K562 (cell line): ENCODE measurements around the gene URM1. TPM values are rescaled to one million over a fixed set of nuclear protein-coding genes. Genes with fewer than 3 reads are reported as not detected.
A peak's percentile ranks its signal among the peaks of the same experiment; 100 is the strongest.

ENCODE experiments used
- FOXA3 ChIP-seq, 2 experiments: fragments of 450-650 bp in 1 of 2; sonication (generic) in 1 of 2; formaldehyde crosslinking; IDR thresholded peaks in 1 of 2; conservative IDR thresholded peaks in 1 of 2; 2 replicates each; pipeline versions ENCODE4 v1.4.0 to v1.8.0; 2020 to 2022; ENCODE audit warnings: mild to moderate bottlenecking in 2 of 2, missing genetic modification reagents in 1 of 2
- RBFOX2 ChIP-seq: fragments of 200-400 bp; formaldehyde crosslinking; IDR thresholded peaks from 2 replicates; pipeline ENCODE4 v1.6.1; 2017; ENCODE audit warnings: low read depth, mild to moderate bottlenecking, low read length, moderate library complexity
- SIN3B ChIP-seq: fragments of 450-650 bp; IDR thresholded peaks from 2 replicates; pipeline ENCODE4 v1.6.1; 2017; ENCODE audit warnings: low read depth, mild to moderate bottlenecking, moderate library complexity
- TOE1 ChIP-seq, 2 experiments: fragments of 450-650 bp in 1 of 2; sonication (generic) in 1 of 2; formaldehyde crosslinking in 1 of 2; IDR thresholded peaks; 2 replicates each; pipeline versions ENCODE4 v1.7.1 to v1.8.0; 2016 to 2022; ENCODE audit warnings: borderline replicate concordance in 2 of 2, mild to moderate bottlenecking in 2 of 2, antibody characterized with exemption in 1 of 2, inconsistent platforms in 1 of 2, low read depth in 1 of 2, missing genetic modification reagents in 1 of 2, moderate library complexity in 1 of 2
- ZFP36 ChIP-seq: fragments of 150-350 bp; IDR thresholded peaks from 2 replicates; pipeline ENCODE4 v1.6.1; 2018; ENCODE audit warnings: low read length, low read depth; ENCODE audit not compliant: partially characterized antibody
- ZNF668 ChIP-seq: fragments of 250-450 bp; sonication (Bioruptor Pico); IDR thresholded peaks from 2 replicates; pipeline ENCODE4 v1.8.0; 2022; ENCODE audit warnings: mild to moderate bottlenecking, inconsistent platforms
- polyA plus RNA-seq, 8 experiments: library from polyadenylated mRNA; depleted of rRNA in 4 of 8; stranded (reverse) in 5 of 8; unstranded in 3 of 8; fragments of >200 nt; fragmentation: Nextera tagmentation in 2 of 8; fragmentation: Illumina TruSeq in 1 of 8; extraction: Ambion mirVana in 2 of 8; extraction: Trizol in 1 of 8; gene quantifications; 2 replicates each; pipeline versions ENCODE4 v1.2.1 to v1.2.3, GENCODE V29; 2011 to 2014; ENCODE audit warnings: inconsistent platforms in 1 of 8, missing spikeins in 1 of 8
- total RNA-seq, 7 experiments: library from RNA; depleted of rRNA in 6 of 7; stranded (reverse); fragments of >200 nt in 6 of 7; fragmentation: Illumina TruSeq in 2 of 7; extraction: Trizol in 2 of 7; gene quantifications; 2 replicates each; pipeline versions ENCODE4 v1.2.1 to v1.2.3, GENCODE V29; 2011 to 2021; ENCODE audit warnings: low replicate concordance in 1 of 7
- TF ChIP-seq, protein P1 (sequence below): fragments of 450-650 bp; IDR thresholded peaks from 2 replicates; pipeline ENCODE4 v1.6.1; 2018; ENCODE audit not compliant: partially characterized antibody

Gene URM1
- total and polyA plus RNA-seq, 9 of the 15 experiments (the other 6 are each of a cell fraction or from before 2014, with no cell fraction given), result 10.1 to 88.9 (median 53.3) TPM

DNA sequence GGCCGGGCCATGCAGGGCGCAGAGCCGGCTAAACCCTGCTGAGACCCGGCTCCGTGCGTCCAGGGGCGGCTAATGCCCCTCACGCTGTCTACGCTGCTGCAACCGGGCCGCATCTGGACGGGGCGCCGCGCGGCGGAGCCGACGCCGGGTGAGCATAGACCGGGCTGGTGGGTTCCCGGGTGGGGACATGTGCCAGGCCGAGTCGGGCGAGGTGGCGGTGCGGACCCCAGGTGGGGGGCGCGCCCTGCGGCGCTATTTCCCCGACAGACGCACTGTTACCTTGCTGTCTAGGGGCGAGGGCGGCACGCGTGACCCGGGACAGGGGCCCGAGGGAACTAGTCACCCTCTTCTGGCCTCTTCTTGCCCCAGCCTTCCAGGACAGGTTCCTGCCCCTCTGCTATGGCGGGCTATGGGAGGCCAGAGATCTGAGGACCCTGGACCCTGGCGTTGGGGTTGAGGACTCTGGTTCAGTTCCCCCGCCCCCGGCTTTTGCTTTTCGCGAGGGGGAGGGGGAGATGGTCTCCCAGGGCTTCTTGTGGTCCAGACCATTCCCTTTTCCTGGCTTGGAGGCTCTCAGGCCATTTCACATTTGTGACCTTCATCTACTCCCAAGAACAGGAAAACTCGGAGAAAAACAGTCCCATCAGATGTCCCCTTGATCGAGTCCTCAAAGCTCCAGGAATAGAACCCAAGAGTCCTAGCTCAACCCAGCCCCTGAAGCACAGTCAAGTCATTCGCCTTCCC lies 30.3 kb upstream of the URM1 start (continued):
- TF ChIP-seq SIN3B (no peak), ZFP36 (no peak), TOE1 (IDR thresholded peaks at IDR 0.05; ENCODE audit: borderline replicate concordance) (no peak), TOE1 (CRISPR knock-in tag; IDR thresholded peaks at IDR 0.05; ENCODE audit: borderline replicate concordance, low read depth) (no peak; the same call in 1 of the 2 replicates), FOXA3 (CRISPR knock-in tag; conservative IDR thresholded peaks at IDR 0.05 in 1 of 2, IDR thresholded peaks at IDR 0.05 in 1 of 2) (no peak), RBFOX2 (peak; percentile 55), ZNF668 (no peak)
- TF ChIP-seq, protein P1, sequence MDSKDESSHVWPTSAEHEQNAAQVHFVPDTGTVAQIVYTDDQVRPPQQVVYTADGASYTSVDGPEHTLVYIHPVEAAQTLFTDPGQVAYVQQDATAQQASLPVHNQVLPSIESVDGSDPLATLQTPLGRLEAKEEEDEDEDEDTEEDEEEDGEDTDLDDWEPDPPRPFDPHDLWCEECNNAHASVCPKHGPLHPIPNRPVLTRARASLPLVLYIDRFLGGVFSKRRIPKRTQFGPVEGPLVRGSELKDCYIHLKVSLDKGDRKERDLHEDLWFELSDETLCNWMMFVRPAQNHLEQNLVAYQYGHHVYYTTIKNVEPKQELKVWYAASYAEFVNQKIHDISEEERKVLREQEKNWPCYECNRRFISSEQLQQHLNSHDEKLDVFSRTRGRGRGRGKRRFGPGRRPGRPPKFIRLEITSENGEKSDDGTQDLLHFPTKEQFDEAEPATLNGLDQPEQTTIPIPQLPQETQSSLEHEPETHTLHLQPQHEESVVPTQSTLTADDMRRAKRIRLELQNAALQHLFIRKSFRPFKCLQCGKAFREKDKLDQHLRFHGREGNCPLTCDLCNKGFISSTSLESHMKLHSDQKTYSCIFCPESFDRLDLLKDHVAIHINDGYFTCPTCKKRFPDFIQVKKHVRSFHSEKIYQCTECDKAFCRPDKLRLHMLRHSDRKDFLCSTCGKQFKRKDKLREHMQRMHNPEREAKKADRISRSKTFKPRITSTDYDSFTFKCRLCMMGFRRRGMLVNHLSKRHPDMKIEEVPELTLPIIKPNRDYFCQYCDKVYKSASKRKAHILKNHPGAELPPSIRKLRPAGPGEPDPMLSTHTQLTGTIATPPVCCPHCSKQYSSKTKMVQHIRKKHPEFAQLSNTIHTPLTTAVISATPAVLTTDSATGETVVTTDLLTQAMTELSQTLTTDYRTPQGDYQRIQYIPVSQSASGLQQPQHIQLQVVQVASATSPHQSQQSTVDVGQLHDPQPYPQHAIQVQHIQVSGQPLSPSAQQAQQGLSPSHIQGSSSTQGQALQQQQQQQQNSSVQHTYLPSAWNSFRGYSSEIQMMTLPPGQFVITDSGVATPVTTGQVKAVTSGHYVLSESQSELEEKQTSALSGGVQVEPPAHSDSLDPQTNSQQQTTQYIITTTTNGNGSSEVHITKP, result peak; percentile 7
